GM23338 (cell line): ENCODE data around the gene LRRFIP2. TPM values are rescaled to one million over a fixed set of nuclear protein-coding genes. Genes with fewer than 3 reads are reported as not detected.

ENCODE experiments used
- ATAC-seq: fragments of 200-7000 bp; cut with Tn5 transposase; 3 replicates; pipeline ENCODE4 v1.9.1; 2020
- DNase-seq: peaks from one replicate; pipeline ENCODE4 v3.0.0-alpha.2; 2015; ENCODE audit warnings: low spot score
- H2AFZ ChIP-seq: fragments of 200-600 bp; sonication (generic); 2 replicates; pipeline ENCODE4 v1.8.0; 2016; ENCODE audit warnings: antibody characterized with exemption, mild to moderate bottlenecking, moderate library complexity
- H3F3A ChIP-seq: fragments of 200-600 bp; sonication (generic); replicated peaks from 2 replicates; pipeline ENCODE4 v1.8.0; 2017; ENCODE audit warnings: antibody characterized with exemption, mixed run types, low read depth
- H3K27ac ChIP-seq: fragments of 200-600 bp; sonication (generic); 2 replicates; pipeline ENCODE4 v1.6.1; 2016; ENCODE audit warnings: low read depth
- H3K27me3 ChIP-seq: fragments of 200-600 bp; sonication (generic); 2 replicates; pipeline ENCODE4 v1.8.0; 2016; ENCODE audit warnings: mild to moderate bottlenecking, mixed run types, moderate library complexity; ENCODE audit not compliant: insufficient read depth
- H3K36me3 ChIP-seq: fragments of 200-600 bp; sonication (generic); 2 replicates; pipeline ENCODE4 v1.8.0; 2016; ENCODE audit warnings: mild to moderate bottlenecking; ENCODE audit not compliant: insufficient read depth
- H3K4me1 ChIP-seq: fragments of 200-600 bp; sonication (generic); 2 replicates; pipeline ENCODE4 v1.8.0; 2016; ENCODE audit warnings: mild to moderate bottlenecking, moderate library complexity; ENCODE audit not compliant: insufficient read depth
- H3K4me2 ChIP-seq: fragments of 200-600 bp; sonication (generic); 2 replicates; pipeline ENCODE4 v1.7.1; 2017; ENCODE audit warnings: mixed run types
- H3K4me3 ChIP-seq: fragments of 200-600 bp; sonication (generic); 2 replicates; pipeline ENCODE4 v1.6.1; 2016; ENCODE audit warnings: mixed run types
- H3K79me2 ChIP-seq: fragments of 200-600 bp; sonication (generic); replicated peaks from 2 replicates; pipeline ENCODE4 v1.8.0; 2017; ENCODE audit warnings: mild to moderate bottlenecking; ENCODE audit not compliant: insufficient read depth
- H3K9me2 ChIP-seq: fragments of 200-600 bp; sonication (generic); 2 replicates; pipeline ENCODE4 v1.8.0; 2017; ENCODE audit not compliant: insufficient read depth
- H4K20me1 ChIP-seq: fragments of 200-600 bp; sonication (generic); replicated peaks from 2 replicates; pipeline ENCODE4 v1.8.0; 2017; ENCODE audit warnings: mild to moderate bottlenecking; ENCODE audit not compliant: insufficient read depth
- H3K27ac Mint-ChIP-seq: 2 replicates; pipeline ENCODE4 v1.8.0; 2020; ENCODE audit warnings: inconsistent platforms, mild to moderate bottlenecking, moderate library complexity, mixed read lengths
- H3K27me3 Mint-ChIP-seq: 3 replicates; pipeline ENCODE4 v1.8.0; 2022; ENCODE audit warnings: low read depth, mild to moderate bottlenecking, moderate library complexity, mixed read lengths, inconsistent platforms; ENCODE audit not compliant: insufficient read depth, poor library complexity
- H3K36me3 Mint-ChIP-seq: 3 replicates; pipeline ENCODE4 v1.8.0; 2021; ENCODE audit warnings: low read depth, mild to moderate bottlenecking, inconsistent platforms, moderate library complexity, mixed read lengths
- H3K4me1 Mint-ChIP-seq: 3 replicates; pipeline ENCODE4 v1.8.0; 2020; ENCODE audit warnings: mild to moderate bottlenecking, inconsistent platforms, mixed read lengths
- H3K4me3 Mint-ChIP-seq: 3 replicates; pipeline ENCODE4 v1.8.0; 2021; ENCODE audit warnings: moderate library complexity, mild to moderate bottlenecking, inconsistent platforms, mixed read lengths
- H3K9me3 Mint-ChIP-seq: 3 replicates; pipeline ENCODE4 v1.8.0; 2020; ENCODE audit warnings: moderate library complexity, mild to moderate bottlenecking, inconsistent platforms, mixed read lengths
- CREB1 ChIP-seq: fragments of 250-450 bp; sonication (Bioruptor Pico); IDR thresholded peaks from 2 replicates; pipeline ENCODE4 v1.5.0; 2020; ENCODE audit warnings: low read depth, mild to moderate bottlenecking, moderate library complexity
- EZH2 ChIP-seq: fragments of 200-600 bp; sonication (generic); IDR thresholded peaks from one replicate; pipeline ENCODE4 v1.8.0; 2017; ENCODE audit warnings: antibody characterized with exemption, mild to moderate bottlenecking, low read depth; ENCODE audit not compliant: unreplicated experiment
- EZH2phosphoT487 ChIP-seq: fragments of 200-600 bp; sonication (generic); IDR thresholded peaks from one replicate; pipeline ENCODE4 v1.8.1; 2018; ENCODE audit warnings: antibody characterized with exemption; ENCODE audit not compliant: unreplicated experiment
- JUNB ChIP-seq: IDR thresholded peaks from one replicate; pipeline ENCODE4 v1.6.1; 2016; ENCODE audit warnings: antibody characterized with exemption; ENCODE audit not compliant: unreplicated experiment
- NANOG ChIP-seq: IDR thresholded peaks from 2 replicates; pipeline ENCODE4 v1.6.1; 2016; ENCODE audit warnings: antibody characterized with exemption, borderline replicate concordance
- POLR2AphosphoS5 ChIP-seq: IDR thresholded peaks from 2 replicates; pipeline ENCODE4 v1.6.1; 2016; ENCODE audit warnings: antibody characterized with exemption, low read depth
- STAT1 ChIP-seq: IDR thresholded peaks from one replicate; pipeline ENCODE4 v1.6.1; 2016; ENCODE audit warnings: antibody characterized with exemption; ENCODE audit not compliant: unreplicated experiment
- ZNF114 ChIP-seq: fragments of 250-450 bp; sonication (Bioruptor Pico); IDR thresholded peaks from 2 replicates; pipeline ENCODE4 v1.5.0; 2020; ENCODE audit warnings: mild to moderate bottlenecking, moderate library complexity
- ZNF331 ChIP-seq: fragments of 250-450 bp; sonication (Bioruptor Pico); IDR thresholded peaks from 2 replicates; pipeline ENCODE4 v1.5.0; 2020; ENCODE audit warnings: low read depth, mild to moderate bottlenecking, moderate library complexity
- polyA plus RNA-seq: library from polyadenylated mRNA; unstranded; fragments of >200 nt; fragmentation: Nextera tagmentation; extraction: Ambion mirVana; gene quantifications from 2 replicates; pipeline ENCODE4 v1.2.1, GENCODE V29; 2016
- total RNA-seq: library from RNA; depleted of rRNA; stranded (reverse); fragments of >200 nt; shearing (Covaris generic); gene quantifications from 2 replicates; pipeline ENCODE4 v1.2.3, GENCODE V29; 2014
- TF ChIP-seq, protein P1 (sequence below): IDR thresholded peaks from 2 replicates; pipeline ENCODE4 v1.6.1; 2016; ENCODE audit warnings: antibody characterized with exemption
- TF ChIP-seq, protein P2 (sequence below), 2 experiments: fragments of 200-600 bp in 1 of 2; sonication (generic) in 1 of 2; conservative IDR thresholded peaks; 2 replicates each; pipeline versions ENCODE4 v1.5.1 to v1.6.1; 2016 to 2017; ENCODE audit warnings: antibody characterized with exemption in 2 of 2, low read depth in 2 of 2, mild to moderate bottlenecking in 2 of 2, moderate library complexity in 1 of 2
- TF ChIP-seq, protein P3 (sequence below): IDR thresholded peaks from one replicate; pipeline ENCODE4 v1.6.1; 2018; ENCODE audit warnings: antibody characterized with exemption; ENCODE audit not compliant: unreplicated experiment

The LRRFIP2 gene
- total and polyA plus RNA-seq, 2 experiments from 2014 or later: 20.3 to 29.0 TPM

DNA sequence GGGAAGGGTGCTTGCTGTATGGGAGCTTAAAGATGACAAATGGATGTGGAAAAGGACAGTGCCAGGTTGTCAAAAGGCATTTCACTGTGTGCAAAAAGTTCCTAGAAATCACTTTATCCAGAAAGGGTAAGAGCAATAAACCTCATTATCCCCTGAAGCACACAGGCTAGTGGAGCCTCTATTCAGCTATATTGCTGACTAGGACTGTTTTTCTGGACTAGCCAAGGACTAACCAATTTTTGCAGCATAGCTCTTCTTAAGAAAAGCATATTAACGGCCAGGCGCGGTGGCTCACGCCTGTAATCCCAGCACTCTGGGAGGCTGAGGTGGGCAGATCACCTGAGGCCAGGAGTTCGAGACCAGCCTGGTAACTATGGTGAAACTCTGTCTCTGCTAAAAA is 116.3 kb downstream of the LRRFIP2 start:
- Mint-ChIP-seq H3K4me3 (no peak overlapping the region), H3K27me3 (peaks cover 3% of the 10 kb centered on the region), H3K4me1 (no peaks in the 10 kb centered on the region), H3K36me3 (peaks cover 16% of the 10 kb centered on the region), H3K9me3 (no peaks in the 10 kb centered on the region), H3K27ac (no peak overlapping the region)
- Histone ChIP-seq H3F3A (no peaks in the 10 kb centered on the region), H3K4me1 (no peaks in the 10 kb centered on the region), H4K20me1 (no peaks in the 10 kb centered on the region), H3K4me2 (no peak overlapping the region), H3K79me2 (no peaks in the 10 kb centered on the region), H3K4me3 (no peak overlapping the region), H3K27me3 (no peaks in the 10 kb centered on the region), H2AFZ (no peak overlapping the region), H3K9me2 (no peaks in the 10 kb centered on the region), H3K27ac (no peak overlapping the region), H3K36me3 (peaks cover 15% of the 10 kb centered on the region)
- ATAC-seq (no peak), DNase-seq (no peak)
- TF ChIP-seq, protein P1, sequence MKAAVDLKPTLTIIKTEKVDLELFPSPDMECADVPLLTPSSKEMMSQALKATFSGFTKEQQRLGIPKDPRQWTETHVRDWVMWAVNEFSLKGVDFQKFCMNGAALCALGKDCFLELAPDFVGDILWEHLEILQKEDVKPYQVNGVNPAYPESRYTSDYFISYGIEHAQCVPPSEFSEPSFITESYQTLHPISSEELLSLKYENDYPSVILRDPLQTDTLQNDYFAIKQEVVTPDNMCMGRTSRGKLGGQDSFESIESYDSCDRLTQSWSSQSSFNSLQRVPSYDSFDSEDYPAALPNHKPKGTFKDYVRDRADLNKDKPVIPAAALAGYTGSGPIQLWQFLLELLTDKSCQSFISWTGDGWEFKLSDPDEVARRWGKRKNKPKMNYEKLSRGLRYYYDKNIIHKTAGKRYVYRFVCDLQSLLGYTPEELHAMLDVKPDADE: no peak
- TF ChIP-seq EZH2phosphoT487 (no peak), ZNF331 (CRISPR knock-in tag) (no peak), CREB1 (CRISPR knock-in tag) (no peak)

DNA sequence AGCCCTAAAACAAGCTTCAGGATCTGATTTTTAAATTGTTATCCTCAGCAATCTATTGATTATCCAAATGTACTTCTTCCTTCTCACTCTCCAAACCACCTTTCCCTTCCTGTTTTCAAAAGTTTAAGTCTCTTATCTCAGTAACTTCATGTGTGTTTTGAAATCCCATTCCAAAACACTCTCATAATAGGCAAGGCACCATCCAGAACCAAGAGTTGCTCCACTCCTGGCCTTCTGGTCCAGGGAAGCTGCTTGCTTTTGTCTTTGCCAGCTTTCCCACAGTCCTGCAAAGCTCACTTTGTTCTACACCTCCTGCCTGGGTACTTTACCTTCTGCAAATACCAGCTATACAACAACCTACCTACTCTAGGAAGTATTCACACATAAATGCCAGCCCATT is 117.6 kb downstream of the LRRFIP2 start:
- H3K27ac Mint-ChIP-seq: no peak overlapping the region; the same call in 1 of the 2 replicates
- no peaks in the 10 kb centered on the region for H3K79me2 ChIP-seq
- H3K27me3 Mint-ChIP-seq: peaks cover 3% of the 10 kb centered on the region
- no peaks in the 10 kb centered on the region for H3K4me1 Mint-ChIP-seq
- H3K9me3 Mint-ChIP-seq: no peaks in the 10 kb centered on the region
- no peaks in the 10 kb centered on the region for H3K9me2 ChIP-seq
- no peak for ATAC-seq
- H2AFZ ChIP-seq: no peak overlapping the region
- no peak overlapping the region for H3K4me2 ChIP-seq
- DNase-seq: no peak
- no peaks in the 10 kb centered on the region for H3K27me3 ChIP-seq
- H4K20me1 ChIP-seq: no peaks in the 10 kb centered on the region
- no peaks in the 10 kb centered on the region for H3F3A ChIP-seq
- no peaks in the 10 kb centered on the region for H3K4me1 ChIP-seq
- H3K36me3 Mint-ChIP-seq: peaks cover 24% of the 10 kb centered on the region
- no peak overlapping the region for H3K4me3 ChIP-seq
- H3K36me3 ChIP-seq: peaks cover 23% of the 10 kb centered on the region
- H3K27ac ChIP-seq: no peak overlapping the region
- no peak overlapping the region for H3K4me3 Mint-ChIP-seq
- TF ChIP-seq POLR2AphosphoS5 (no peak), JUNB (no peak), ZNF114 (CRISPR knock-in tag) (no peak), EZH2 (no peak), EZH2phosphoT487 (no peak), ZNF331 (CRISPR knock-in tag) (no peak), STAT1 (no peak), CREB1 (CRISPR knock-in tag) (no peak), NANOG (no peak)
- TF ChIP-seq, protein P2, sequence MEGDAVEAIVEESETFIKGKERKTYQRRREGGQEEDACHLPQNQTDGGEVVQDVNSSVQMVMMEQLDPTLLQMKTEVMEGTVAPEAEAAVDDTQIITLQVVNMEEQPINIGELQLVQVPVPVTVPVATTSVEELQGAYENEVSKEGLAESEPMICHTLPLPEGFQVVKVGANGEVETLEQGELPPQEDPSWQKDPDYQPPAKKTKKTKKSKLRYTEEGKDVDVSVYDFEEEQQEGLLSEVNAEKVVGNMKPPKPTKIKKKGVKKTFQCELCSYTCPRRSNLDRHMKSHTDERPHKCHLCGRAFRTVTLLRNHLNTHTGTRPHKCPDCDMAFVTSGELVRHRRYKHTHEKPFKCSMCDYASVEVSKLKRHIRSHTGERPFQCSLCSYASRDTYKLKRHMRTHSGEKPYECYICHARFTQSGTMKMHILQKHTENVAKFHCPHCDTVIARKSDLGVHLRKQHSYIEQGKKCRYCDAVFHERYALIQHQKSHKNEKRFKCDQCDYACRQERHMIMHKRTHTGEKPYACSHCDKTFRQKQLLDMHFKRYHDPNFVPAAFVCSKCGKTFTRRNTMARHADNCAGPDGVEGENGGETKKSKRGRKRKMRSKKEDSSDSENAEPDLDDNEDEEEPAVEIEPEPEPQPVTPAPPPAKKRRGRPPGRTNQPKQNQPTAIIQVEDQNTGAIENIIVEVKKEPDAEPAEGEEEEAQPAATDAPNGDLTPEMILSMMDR (conservative IDR thresholded peaks at IDR 0.05; ENCODE audit: low read depth in 2 of 2): no peak
- TF ChIP-seq, protein P1: no peak
- TF ChIP-seq, protein P3, sequence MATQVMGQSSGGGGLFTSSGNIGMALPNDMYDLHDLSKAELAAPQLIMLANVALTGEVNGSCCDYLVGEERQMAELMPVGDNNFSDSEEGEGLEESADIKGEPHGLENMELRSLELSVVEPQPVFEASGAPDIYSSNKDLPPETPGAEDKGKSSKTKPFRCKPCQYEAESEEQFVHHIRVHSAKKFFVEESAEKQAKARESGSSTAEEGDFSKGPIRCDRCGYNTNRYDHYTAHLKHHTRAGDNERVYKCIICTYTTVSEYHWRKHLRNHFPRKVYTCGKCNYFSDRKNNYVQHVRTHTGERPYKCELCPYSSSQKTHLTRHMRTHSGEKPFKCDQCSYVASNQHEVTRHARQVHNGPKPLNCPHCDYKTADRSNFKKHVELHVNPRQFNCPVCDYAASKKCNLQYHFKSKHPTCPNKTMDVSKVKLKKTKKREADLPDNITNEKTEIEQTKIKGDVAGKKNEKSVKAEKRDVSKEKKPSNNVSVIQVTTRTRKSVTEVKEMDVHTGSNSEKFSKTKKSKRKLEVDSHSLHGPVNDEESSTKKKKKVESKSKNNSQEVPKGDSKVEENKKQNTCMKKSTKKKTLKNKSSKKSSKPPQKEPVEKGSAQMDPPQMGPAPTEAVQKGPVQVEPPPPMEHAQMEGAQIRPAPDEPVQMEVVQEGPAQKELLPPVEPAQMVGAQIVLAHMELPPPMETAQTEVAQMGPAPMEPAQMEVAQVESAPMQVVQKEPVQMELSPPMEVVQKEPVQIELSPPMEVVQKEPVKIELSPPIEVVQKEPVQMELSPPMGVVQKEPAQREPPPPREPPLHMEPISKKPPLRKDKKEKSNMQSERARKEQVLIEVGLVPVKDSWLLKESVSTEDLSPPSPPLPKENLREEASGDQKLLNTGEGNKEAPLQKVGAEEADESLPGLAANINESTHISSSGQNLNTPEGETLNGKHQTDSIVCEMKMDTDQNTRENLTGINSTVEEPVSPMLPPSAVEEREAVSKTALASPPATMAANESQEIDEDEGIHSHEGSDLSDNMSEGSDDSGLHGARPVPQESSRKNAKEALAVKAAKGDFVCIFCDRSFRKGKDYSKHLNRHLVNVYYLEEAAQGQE: no peak
